Measurements from ENCODE around the gene CETN3.

DNA sequence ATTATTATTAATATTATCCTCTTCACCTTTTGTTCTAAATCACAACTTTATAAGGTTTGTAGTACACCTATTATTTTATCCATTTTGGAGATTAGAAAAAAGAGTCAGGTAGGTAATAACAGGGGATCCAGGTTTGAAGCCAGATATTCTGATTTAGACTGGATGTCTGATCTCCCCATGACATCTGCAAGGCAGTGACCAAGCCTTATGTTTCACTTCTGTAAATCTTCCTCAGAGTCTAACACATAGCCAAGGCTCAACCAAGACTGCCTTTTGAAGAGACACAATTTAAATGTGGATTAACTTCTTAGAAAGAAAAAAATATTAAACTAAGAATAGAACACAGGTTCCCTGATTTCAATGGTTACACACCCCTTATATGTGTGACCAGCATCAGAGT is 44.2 kb downstream of the CETN3 start:
- no peak for TF ChIP-seq MECOM (CRISPR knock-in tag; IDR thresholded peaks at IDR 0.05)
- TF ChIP-seq MBD2 (IDR thresholded peaks at IDR 0.05; ENCODE audit: borderline replicate concordance, low read depth), result no peak
- TF ChIP-seq REST (IDR thresholded peaks at IDR 0.05; ENCODE audit: borderline replicate concordance), result no peak
- no peak for TF ChIP-seq REST (CRISPR knock-in tag; IDR thresholded peaks at IDR 0.05; ENCODE audit: low read depth)

All from K562 (cell line).